Glutamatergic neuron (in vitro differentiated cells): Measurements from ENCODE around the gene TCFL5. TPM values are rescaled to one million over a fixed set of nuclear protein-coding genes. Genes with fewer than 3 reads are reported as not detected.

Experiments
- DNase-seq: peaks from one replicate; pipeline ENCODE4 v3.0.0; 2022
- H3K27ac Mint-ChIP-seq: one replicate; pipeline ENCODE4 v1.8.0; 2020; ENCODE audit warnings: mild to moderate bottlenecking, mixed read lengths, inconsistent platforms; ENCODE audit not compliant: unreplicated experiment
- H3K27me3 Mint-ChIP-seq: one replicate; pipeline ENCODE4 v1.8.0; 2020; ENCODE audit warnings: mild to moderate bottlenecking, moderate library complexity, mixed read lengths, inconsistent platforms; ENCODE audit not compliant: unreplicated experiment
- H3K36me3 Mint-ChIP-seq: one replicate; pipeline ENCODE4 v1.8.0; 2020; ENCODE audit warnings: mild to moderate bottlenecking, mixed read lengths, inconsistent platforms; ENCODE audit not compliant: unreplicated experiment
- H3K4me1 Mint-ChIP-seq: one replicate; pipeline ENCODE4 v1.8.0; 2020; ENCODE audit warnings: mild to moderate bottlenecking, low read depth, mixed read lengths, inconsistent platforms; ENCODE audit not compliant: unreplicated experiment
- H3K4me3 Mint-ChIP-seq: one replicate; pipeline ENCODE4 v1.8.0; 2020; ENCODE audit warnings: mild to moderate bottlenecking, mixed read lengths, inconsistent platforms; ENCODE audit not compliant: unreplicated experiment
- H3K9me3 Mint-ChIP-seq: one replicate; pipeline ENCODE4 v1.8.0; 2020; ENCODE audit warnings: mild to moderate bottlenecking, moderate library complexity, mixed read lengths, inconsistent platforms; ENCODE audit not compliant: unreplicated experiment
- CTCF ChIP-seq: fragments of 200-600 bp; sonication (generic); IDR thresholded peaks from one replicate; pipeline ENCODE4 v1.5.0; 2021; ENCODE audit not compliant: partially characterized antibody, unreplicated experiment
- total RNA-seq: library from RNA; stranded (reverse); fragmentation: NEBNext Ultra II Directional; extraction: Animal tissue kit (Norgen Biotek cat#: 25700); gene quantifications from one replicate; pipeline ENCODE4 v1.2.1, GENCODE V29; 2021; ENCODE audit not compliant: unreplicated experiment

Gene TCFL5
- total RNA-seq, 1 donor from 2014 or later, result 12.6 TPM

GRCh38 chr20:62880935-62881661, 19.5 kb upstream of the TCFL5 start:
- Mint-ChIP-seq H3K4me1 (peaks cover under 1% of the 10 kb centered on the region), H3K27me3 (peaks cover 3% of the 10 kb centered on the region), H3K27ac (no peak overlapping the region), H3K9me3 (peaks cover 5% of the 10 kb centered on the region), H3K36me3 (peaks cover 10% of the 10 kb centered on the region), H3K4me3 (no peak overlapping the region)
- no peak for DNase-seq
- TF ChIP-seq CTCF, result no peak

DNA sequence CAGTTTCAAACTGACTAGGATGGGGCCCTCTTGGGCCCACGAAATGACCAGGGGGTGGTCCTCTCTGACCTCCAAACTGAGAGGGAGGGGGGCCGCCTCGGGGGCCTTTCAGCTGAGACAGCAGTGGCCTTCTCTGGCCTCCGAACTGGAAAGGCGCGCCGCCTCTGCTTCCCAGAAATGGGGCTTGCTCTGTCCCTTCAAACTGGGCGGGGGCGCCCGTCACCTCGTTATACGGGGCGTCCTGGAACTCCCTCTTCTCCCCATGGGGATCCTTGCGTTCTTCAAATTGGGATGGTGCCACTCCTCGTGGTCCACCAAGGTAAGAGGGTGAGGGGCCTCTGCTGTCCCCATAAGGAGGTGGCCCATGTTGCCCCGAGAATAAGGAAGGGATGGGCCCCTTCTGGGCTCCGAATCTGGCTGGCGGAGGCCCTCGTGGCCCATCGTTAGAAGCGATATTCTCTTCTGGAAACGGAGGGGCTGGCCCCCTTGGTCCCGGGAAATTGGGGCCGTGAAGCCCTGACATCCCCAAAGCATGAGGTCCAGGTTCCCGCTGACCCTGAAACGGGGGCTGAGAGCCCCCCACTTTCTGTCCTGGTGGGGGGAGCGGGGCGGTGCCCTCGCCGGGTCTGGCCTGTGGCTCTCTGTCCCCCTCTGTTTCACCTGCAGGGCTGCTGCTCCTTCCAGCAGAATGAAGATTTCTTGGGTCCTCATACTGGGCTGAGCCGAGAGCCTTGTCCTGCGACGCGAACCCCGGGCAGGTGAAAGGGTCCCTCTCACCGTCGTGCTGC, 18.7 kb upstream of the TCFL5 start:
- Mint-ChIP-seq H3K27me3 (peaks cover 3% of the 10 kb centered on the region), H3K4me1 (peaks cover 3% of the 10 kb centered on the region), H3K4me3 (no peak overlapping the region), H3K36me3 (peaks cover 10% of the 10 kb centered on the region), H3K27ac (no peak overlapping the region), H3K9me3 (peaks cover 5% of the 10 kb centered on the region)
- no peak for TF ChIP-seq CTCF
- no peak for DNase-seq

DNA sequence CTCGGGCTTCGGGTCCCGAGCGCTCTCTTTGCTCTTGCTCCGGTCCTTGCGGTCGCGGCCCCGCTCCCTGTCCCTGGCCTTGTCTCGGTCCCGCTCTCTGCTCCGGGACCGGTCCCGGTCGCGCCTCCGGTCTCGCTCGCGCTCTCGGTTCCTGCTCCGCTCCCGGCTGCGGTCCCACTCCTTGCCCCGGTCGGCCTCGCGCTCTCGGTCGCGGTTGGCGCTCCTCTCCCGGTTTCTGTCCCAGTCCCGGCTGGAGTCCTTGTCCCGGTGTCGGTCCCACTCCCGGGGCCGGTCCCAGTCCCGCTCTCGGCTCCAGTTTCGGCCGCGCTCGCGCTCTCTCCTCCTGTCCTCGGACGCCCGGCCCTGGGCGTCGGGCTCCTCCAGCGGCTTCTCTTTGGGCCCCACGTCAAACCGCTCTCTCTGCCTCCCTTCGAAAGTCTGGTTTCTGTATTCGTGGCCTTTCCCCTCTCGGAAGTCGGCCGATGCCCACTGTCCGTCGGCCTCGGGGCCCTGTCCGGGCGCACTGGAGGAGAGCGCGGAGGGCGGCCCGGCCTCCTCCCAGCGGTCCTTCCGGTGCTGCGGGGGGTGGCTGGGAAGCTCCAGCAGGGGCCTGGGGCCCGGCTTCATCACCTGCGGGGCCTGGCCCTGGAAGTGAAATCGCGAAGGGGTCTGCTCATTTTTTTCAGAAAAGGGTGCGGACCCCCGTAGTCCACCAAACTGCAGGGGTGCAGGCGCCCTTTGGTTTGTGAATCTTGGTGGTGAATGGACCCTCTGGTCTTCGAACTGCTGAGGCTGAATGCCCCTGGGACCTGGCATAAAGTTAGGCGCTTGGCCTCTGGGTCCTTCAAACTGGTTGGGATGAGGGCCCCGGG, 17.9 kb upstream of the TCFL5 start:
- DNase-seq, result no peak
- Mint-ChIP-seq H3K27ac (no peak overlapping the region), H3K4me3 (no peak overlapping the region), H3K27me3 (peaks cover 3% of the 10 kb centered on the region), H3K36me3 (peaks cover 10% of the 10 kb centered on the region), H3K9me3 (peaks cover 5% of the 10 kb centered on the region), H3K4me1 (peaks cover 6% of the 10 kb centered on the region)
- no peak for TF ChIP-seq CTCF

DNA sequence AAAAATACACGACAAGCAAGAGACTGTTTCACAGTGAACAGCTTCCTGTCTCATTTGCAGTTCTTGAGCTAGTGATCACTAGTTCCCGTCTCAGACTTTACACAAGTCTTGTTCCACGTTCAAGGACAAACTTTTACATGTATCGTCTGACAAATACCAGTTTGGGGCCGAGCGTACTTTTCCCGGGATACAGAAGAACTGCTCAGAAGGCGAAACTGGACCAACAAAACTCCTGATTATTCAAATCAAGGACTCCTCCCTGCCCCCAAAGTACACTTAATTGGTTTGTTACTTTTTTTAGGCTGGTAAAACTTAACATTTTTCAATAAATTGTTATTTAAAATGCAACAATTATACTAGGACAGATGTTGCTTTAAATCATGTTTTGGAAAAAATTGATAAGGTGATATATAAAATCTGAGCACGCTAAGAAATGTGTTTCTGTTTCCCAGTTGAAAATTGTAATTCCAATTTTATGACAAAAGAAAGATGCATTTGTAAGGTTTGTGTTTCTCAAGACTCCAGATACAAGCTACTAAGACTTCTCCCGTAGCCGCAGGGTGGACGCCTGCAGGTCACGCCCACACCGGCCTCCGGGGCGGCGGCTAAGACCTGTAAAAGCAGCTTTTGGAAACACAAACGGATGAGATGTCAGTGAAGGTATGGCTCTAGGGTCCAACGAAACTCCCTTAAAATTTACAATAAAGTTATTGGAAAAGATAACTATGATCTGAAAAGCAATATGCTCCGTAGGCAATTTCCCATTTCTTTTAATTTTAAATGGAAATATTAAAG, 16.8 kb upstream of the TCFL5 start:
- Mint-ChIP-seq H3K27ac (no peak overlapping the region), H3K4me1 (peaks cover 12% of the 10 kb centered on the region), H3K27me3 (peaks cover 3% of the 10 kb centered on the region), H3K4me3 (no peak overlapping the region), H3K36me3 (peaks cover 10% of the 10 kb centered on the region), H3K9me3 (peaks cover 7% of the 10 kb centered on the region)
- no peak for TF ChIP-seq CTCF
- no peak for DNase-seq
